WI38 (cell line): ENCODE measurements around the gene DDC.

Experiments used
- H3K4me3 ChIP-seq: 2 replicates; pipeline ENCODE4 v1.5.1; 2011; ENCODE audit warnings: low read depth, mild to moderate bottlenecking, control low read depth, low read length
- CTCF ChIP-seq: IDR thresholded peaks from 2 replicates; pipeline ENCODE4 v1.5.1; 2012; ENCODE audit warnings: low read depth, mild to moderate bottlenecking, control low read depth, low read length

DDC gene

GRCh38 chr7:50476953-50477625 lies 88.1 kb downstream of the DDC start:
- TF ChIP-seq CTCF, result no peak

GRCh38 chr7:50475340-50475739 lies 89.9 kb downstream of the DDC start:
- no peak for TF ChIP-seq CTCF
- H3K4me3 ChIP-seq, result no peak overlapping the region

More at GRCh38 chr7:50476953-50477625, 88.1 kb downstream of the DDC start:
- no peak overlapping the region for H3K4me3 ChIP-seq

GRCh38 chr7:50474382-50475160 lies 90.6 kb downstream of the DDC start:
- H3K4me3 ChIP-seq, result no peak overlapping the region
- no peak for TF ChIP-seq CTCF

GRCh38 chr7:50473531-50473930 lies 91.7 kb downstream of the DDC start:
- no peak for TF ChIP-seq CTCF
- no peak overlapping the region for H3K4me3 ChIP-seq

- no peak for TF ChIP-seq CTCF
- H3K4me3 ChIP-seq, result no peak overlapping the region
Observed at GRCh38 chr7:50472427-50472826, 92.8 kb downstream of the DDC start.

GRCh38 chr7:50471970-50472369 lies 93.2 kb downstream of the DDC start:
- no peak overlapping the region for H3K4me3 ChIP-seq
- no peak for TF ChIP-seq CTCF
